ENCODE results near the gene TSEN34.

The TSEN34 gene

GRCh38 chr19:54231077-54231931, 40.2 kb downstream of the TSEN34 start (continued):
- TF ChIP-seq PRDM10 (tag by site-specific recombination; IDR thresholded peaks at IDR 0.05) (peak; percentile 68), ZNF398 (tag by site-specific recombination; IDR thresholded peaks at IDR 0.05) (0 out of 2 replicates have a peak, but pooled peaks have one; percentile 12), ZBTB8A (tag by site-specific recombination; IDR thresholded peaks at IDR 0.05) (peak; percentile 49; the same call in 1 of the 2 replicates), KLF1 (tag by site-specific recombination; IDR thresholded peaks at IDR 0.05) (0 out of 2 replicates have a peak, but pooled peaks have one; percentile 7), ZNF768 (tag by site-specific recombination; IDR thresholded peaks at IDR 0.05) (peak; percentile 34; the same call in 1 of the 2 replicates), YY2 (tag by site-specific recombination; IDR thresholded peaks at IDR 0.05) (no peak), ZEB2 (tag by site-specific recombination; IDR thresholded peaks at IDR 0.05) (peak; percentile 24; the same call in 1 of the 2 replicates), ZNF239 (tag by site-specific recombination; IDR thresholded peaks at IDR 0.05) (no peak), ZSCAN18 (tag by site-specific recombination; IDR thresholded peaks at IDR 0.05) (no peak), ZBTB17 (tag by site-specific recombination; IDR thresholded peaks at IDR 0.05) (peak; percentile 89), ZNF324 (tag by site-specific recombination; IDR thresholded peaks at IDR 0.05) (no peak), ZNF785 (tag by site-specific recombination; IDR thresholded peaks at IDR 0.05) (no peak), SP7 (tag by site-specific recombination; IDR thresholded peaks at IDR 0.05) (peak; percentile 45; the same call in 1 of the 2 replicates), ZNF518A (tag by site-specific recombination; conservative IDR thresholded peaks at IDR 0.05; ENCODE audit: low read depth) (no peak), ZNF548 (tag by site-specific recombination; IDR thresholded peaks at IDR 0.05) (no peak), ZNF266 (tag by site-specific recombination; IDR thresholded peaks at IDR 0.05; ENCODE audit: low read depth) (no peak), ZXDB (tag by site-specific recombination; IDR thresholded peaks at IDR 0.05) (peak; percentile 49), ZNF561 (tag by site-specific recombination; IDR thresholded peaks at IDR 0.05; ENCODE audit: borderline replicate concordance) (peak; percentile 76; the same call in 1 of the 2 replicates), ZSCAN16 (tag by site-specific recombination; IDR thresholded peaks at IDR 0.05) (no peak)

Measured in HEK293 (cell line).